22Rv1 (cell line): ENCODE data around the gene TBC1D5.

Experiments used
- CTCF ChIP-seq: fragments of 450-650 bp; IDR thresholded peaks from 2 replicates; pipeline ENCODE4 v1.5.1; 2017; ENCODE audit warnings: mild to moderate bottlenecking
- ZFX ChIP-seq: fragments of 450-650 bp; IDR thresholded peaks from 2 replicates; pipeline ENCODE4 v1.6.1; 2017; ENCODE audit warnings: antibody characterized with exemption, borderline replicate concordance

DNA sequence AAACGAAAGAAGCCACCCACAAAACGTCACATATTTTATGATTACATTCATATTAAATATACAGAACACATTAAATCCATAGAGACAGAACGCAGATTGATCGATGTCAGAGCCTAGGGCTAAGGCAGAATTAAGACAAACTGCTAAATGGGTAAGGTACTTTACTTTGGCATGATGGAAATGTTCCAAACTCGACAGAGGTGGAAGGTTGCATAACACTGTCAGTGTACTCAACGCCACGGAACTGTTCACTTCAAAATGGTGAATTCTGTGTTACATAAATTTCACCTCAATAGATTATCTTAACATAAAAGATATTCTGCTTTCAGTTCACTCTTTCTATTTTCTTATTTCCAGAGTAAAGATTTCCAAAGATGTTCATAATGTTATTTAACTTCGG is 158.4 kb downstream of the TBC1D5 start:
- no peak for TF ChIP-seq CTCF
- TF ChIP-seq ZFX, result no peak
